NCI-H1048 (cell line): ENCODE measurements around the gene TRIM28.
"Not testable (repeated sequence)": the region's sequence is repeated elsewhere in the genome, so short reads cannot be mapped to it uniquely, and the experiment has no call there.

Experiments used
- DNase-seq: peaks from one replicate; lab custom pipeline; 2025; lab: John Stamatoyannopoulos, UW

Gene TRIM28

GRCh38 chr19:58543826-58544590, at the start of gene TRIM28:
Gene TRIM28 (plus strand): TSS chr19:58544064. CDS start chr19:58544758, 694 bp downstream.
- DNase-seq = no peak

GRCh38 chr19:58497634-58498170, 46.2 kb upstream of the TRIM28 start:
- DNase-seq = no peak

- no peak for DNase-seq
Measured at GRCh38 chr19:58498316-58499020, 45.4 kb upstream of the TRIM28 start.

- DNase-seq = peak; percentile 97
Measured at GRCh38 chr19:58499021-58499927, 44.6 kb upstream of the TRIM28 start.

- DNase-seq = no peak
Measured at GRCh38 chr19:58500242-58500641, 43.6 kb upstream of the TRIM28 start.

GRCh38 chr19:58507602-58508223, 36.2 kb upstream of the TRIM28 start:
- not testable (repeated sequence) for DNase-seq

GRCh38 chr19:58509731-58510083, 34.2 kb upstream of the TRIM28 start:
- DNase-seq = no peak

GRCh38 chr19:58510084-58510862, 33.6 kb upstream of the TRIM28 start:
- DNase-seq = no peak

GRCh38 chr19:58511353-58512208, 32.3 kb upstream of the TRIM28 start, which contains the start of gene SLC27A5:
Gene SLC27A5 (minus strand): TSS chr19:58511992. CDS start chr19:58511955, 37 bp downstream.
- no peak for DNase-seq

GRCh38 chr19:58513213-58513693, 30.6 kb upstream of the TRIM28 start:
- no peak for DNase-seq

- DNase-seq = peak; percentile 85
Measured at GRCh38 chr19:58513694-58514563, 29.9 kb upstream of the TRIM28 start.

GRCh38 chr19:58514564-58515022, 29.3 kb upstream of the TRIM28 start:
- no peak for DNase-seq

- DNase-seq = no peak
Measured at GRCh38 chr19:58515259-58515658, 28.6 kb upstream of the TRIM28 start.

- no peak for DNase-seq
Measured at GRCh38 chr19:58516246-58516836, 27.5 kb upstream of the TRIM28 start.

- no peak for DNase-seq
Measured at GRCh38 chr19:58516964-58517833, 26.7 kb upstream of the TRIM28 start.

GRCh38 chr19:58518256-58519086, 25.4 kb upstream of the TRIM28 start:
- no peak for DNase-seq
